Transverse colon (tissue), 4 donors: ENCODE data around the gene ADAMTS16.

Experiments
- CTCF ChIP-seq, 5 experiments: fragments of 200-600 bp in 3 of 5; fragments of 450-650 bp in 2 of 5; sonication (generic) in 3 of 5; IDR thresholded peaks; 1 replicate in 2 of 5; 2 replicates in 3 of 5; pipeline ENCODE4 v1.5.1; 2016 to 2017; ENCODE audit warnings: antibody characterized with exemption in 5 of 5, inconsistent platforms in 3 of 5, mild to moderate bottlenecking in 2 of 5, moderate library complexity in 1 of 5
- EP300 ChIP-seq: sonication (generic); formaldehyde crosslinking; IDR thresholded peaks from one replicate; pipeline ENCODE4 v1.6.1; 2017; ENCODE audit warnings: antibody characterized with exemption, low read depth
- POLR2A ChIP-seq: fragments of 450-650 bp; IDR thresholded peaks from one replicate; pipeline ENCODE4 v1.6.1; 2016; ENCODE audit warnings: antibody characterized with exemption, mild to moderate bottlenecking, moderate library complexity
- POLR2AphosphoS5 ChIP-seq, 3 donors: sonication (generic); formaldehyde crosslinking; IDR thresholded peaks; one replicate each; pipeline ENCODE4 v1.6.1; 2016; ENCODE audit warnings: antibody characterized with exemption in 3 of 3

DNA sequence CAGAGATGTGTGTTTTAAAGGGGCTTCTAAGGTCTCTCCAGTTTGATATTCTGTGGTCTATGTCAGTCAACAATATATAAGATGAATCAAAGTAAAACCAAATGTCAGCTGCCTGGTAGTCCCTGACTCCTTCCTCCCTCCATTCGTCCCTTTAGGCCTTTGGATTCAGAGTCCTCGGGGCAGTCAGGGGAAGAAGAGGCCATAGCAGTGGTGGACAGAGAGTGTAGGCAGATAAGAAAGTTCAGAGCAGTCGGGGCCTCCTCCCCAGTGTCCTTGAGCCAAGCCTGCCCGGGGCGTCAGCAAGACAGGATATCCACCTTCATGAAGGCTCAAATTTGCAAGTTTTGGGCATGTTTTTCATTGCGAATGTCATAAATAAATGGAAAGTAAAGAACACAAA is 110.6 kb downstream of the ADAMTS16 start:
- TF ChIP-seq CTCF (IDR thresholded peaks at IDR 0.05), result no peak
- TF ChIP-seq POLR2A, result no peak
- TF ChIP-seq EP300, result no peak
- TF ChIP-seq POLR2AphosphoS5 (IDR thresholded peaks at IDR 0.05), result no peak
